Upper lobe of left lung (tissue), 4 donors: ENCODE data around the gene STIM1.

Source experiments
- CTCF ChIP-seq, 6 experiments: fragments of 450-650 bp in 4 of 6; fragments of 200-600 bp in 2 of 6; sonication (generic) in 2 of 6; IDR thresholded peaks; one replicate each; pipeline ENCODE4 v1.5.1; 2016 to 2019; ENCODE audit warnings: antibody characterized with exemption in 6 of 6
- POLR2A ChIP-seq, 4 donors: fragments of 450-650 bp; IDR thresholded peaks; one replicate each; pipeline ENCODE4 v1.5.1; 2016 to 2017; ENCODE audit warnings: antibody characterized with exemption in 4 of 4, mild to moderate bottlenecking in 2 of 4

- TF ChIP-seq POLR2A (IDR thresholded peaks at IDR 0.05) (no peak), CTCF (IDR thresholded peaks at IDR 0.05) (no peak)
Observed at GRCh38 chr11:3886985-3887384, 31.5 kb downstream of the STIM1 start.
